ENCODE data around the gene CADPS2.

The CADPS2 gene

DNA sequence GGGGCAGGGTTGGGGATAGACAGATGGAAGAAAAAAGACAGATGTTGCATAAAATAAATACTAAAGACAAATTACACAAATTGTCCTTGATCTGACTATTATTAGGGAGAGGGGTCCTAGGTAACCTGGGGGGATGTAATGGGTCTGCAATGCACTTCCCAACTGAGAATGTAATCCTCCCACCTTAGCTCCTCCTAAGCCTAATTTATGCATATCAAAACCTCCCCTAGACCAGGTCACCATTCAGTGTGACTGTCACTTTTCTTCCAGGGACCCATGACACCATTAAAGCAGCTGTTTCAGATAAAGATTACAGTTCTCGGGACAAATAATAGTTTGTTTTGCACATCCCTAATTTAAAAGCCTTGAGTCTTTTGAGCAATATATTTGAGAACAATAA, 447.8 kb downstream of the CADPS2 start:
- Histone ChIP-seq H3K9ac (ENCODE audit: low read depth, low read length, poor library complexity) (no peak overlapping the region), H3K4me2 (ENCODE audit: insufficient read depth, low read length, poor library complexity, severe bottlenecking) (peak overlapping the region; percentile 42), H3K9me3 (replicated peaks in 1 of 2; ENCODE audit: control insufficient read depth in 2 of 2, insufficient read depth in 1 of 2, low read depth in 1 of 2, low read length in 2 of 2) (no peaks in the 10 kb centered on the region), H3K27ac (replicated peaks; ENCODE audit: low read length) (peak overlapping the region; percentile 88), H2BK12ac (ENCODE audit: low read length) (no peak overlapping the region), H2AK5ac (ENCODE audit: low read depth, low read length) (no peak overlapping the region), H3K14ac (ENCODE audit: low read length) (no peak overlapping the region), H3K4me1 (ENCODE audit: control insufficient read depth in 2 of 2, insufficient read depth in 1 of 2, low read depth in 1 of 2, low read length in 2 of 2) (peaks cover 14 to 25% of the 10 kb centered on the region in 2 donors), H2BK120ac (ENCODE audit: low read depth, low read length) (no peak overlapping the region), H3K4ac (ENCODE audit: low read length) (no peak overlapping the region), H4K8ac (ENCODE audit: low read depth, low read length) (no peak overlapping the region), H2BK15ac (ENCODE audit: low read length) (no peak overlapping the region), H3K79me1 (ENCODE audit: low read depth, low read length) (no peaks in the 10 kb centered on the region), H4K91ac (ENCODE audit: low read depth, low read length, poor library complexity) (no peak overlapping the region), H2AFZ (ENCODE audit: low read length) (peak overlapping the region; percentile 5), H3K18ac (ENCODE audit: low read length) (no peak overlapping the region), H3K27me3 (ENCODE audit: control insufficient read depth in 3 of 3, insufficient read depth in 3 of 3, low read depth in 1 of 3, low read length in 3 of 3) (no peaks in the 10 kb centered on the region), H3K36me3 (replicated peaks in 1 of 2; ENCODE audit: control insufficient read depth in 2 of 2, insufficient read depth in 2 of 2, low read length in 2 of 2) (no peaks in the 10 kb centered on the region), H3K23ac (ENCODE audit: low read depth, low read length, poor library complexity) (no peak overlapping the region), H2BK5ac (ENCODE audit: low read length) (no peak overlapping the region), H3K4me3 (ENCODE audit: low read length in 2 of 2) (no peak overlapping the region)
- WGBS, 2 donors (ENCODE audit: extremely low coverage in 2 of 2, insufficient read length in 2 of 2, insufficient replicate concordance in 1 of 2) = no CpG with 5 or more reads among the region's 1 CpG
- peak; percentile 32 for DNase-seq (ENCODE audit: low spot score)

DNA sequence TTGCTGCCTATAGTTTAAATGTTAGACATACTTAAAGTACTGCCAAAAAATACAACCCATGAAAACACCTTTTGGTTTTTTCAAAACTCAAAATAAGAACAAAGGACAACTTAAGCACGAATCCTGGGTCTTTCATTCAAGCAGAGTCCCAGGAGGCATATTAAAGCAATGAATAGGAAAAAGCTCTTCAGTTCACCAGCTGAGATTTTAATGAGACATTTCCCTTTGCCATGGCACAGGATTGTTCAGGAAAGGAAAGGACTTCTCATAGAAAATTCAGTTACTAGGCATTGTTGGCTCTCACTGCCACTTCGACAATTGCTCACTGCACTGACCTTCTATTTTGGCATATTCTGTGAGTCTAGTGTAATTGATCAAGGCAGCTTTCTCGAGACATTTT, 448.3 kb downstream of the CADPS2 start:
- H2BK15ac ChIP-seq (ENCODE audit: low read length) = no peak overlapping the region

DNA sequence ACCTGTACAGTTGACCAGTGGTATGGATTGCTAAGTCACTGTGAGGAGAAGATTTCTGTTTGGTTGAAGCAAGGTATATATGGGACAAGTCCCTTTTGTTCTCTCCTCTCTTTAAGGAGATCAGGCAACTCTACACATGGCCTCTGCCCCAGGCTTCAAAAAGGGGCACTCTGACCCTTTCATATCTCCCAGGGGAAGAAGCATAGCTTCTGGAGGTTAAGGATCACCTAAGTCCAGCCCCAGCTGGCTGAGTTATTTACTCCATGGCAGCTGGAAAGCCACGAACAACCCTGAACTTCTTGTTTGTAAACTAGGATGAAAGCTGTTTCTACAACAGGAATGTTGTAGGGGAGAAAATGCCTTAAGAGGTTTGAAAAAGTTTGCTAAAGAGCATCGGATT, 452.5 kb downstream of the CADPS2 start:
- Histone ChIP-seq H4K91ac (ENCODE audit: low read depth, low read length, poor library complexity) (no peak overlapping the region), H2BK12ac (ENCODE audit: low read length) (no peak overlapping the region), H4K8ac (ENCODE audit: low read depth, low read length) (no peak overlapping the region), H3K9me3 (replicated peaks in 1 of 2; ENCODE audit: control insufficient read depth in 2 of 2, insufficient read depth in 1 of 2, low read depth in 1 of 2, low read length in 2 of 2) (no peaks in the 10 kb centered on the region), H2AK5ac (ENCODE audit: low read depth, low read length) (no peak overlapping the region), H3K4ac (ENCODE audit: low read length) (no peak overlapping the region), H3K4me3 (ENCODE audit: low read length in 2 of 2) (no peak overlapping the region), H3K9ac (ENCODE audit: low read depth, low read length, poor library complexity) (no peak overlapping the region), H3K18ac (ENCODE audit: low read length) (no peak overlapping the region), H2BK5ac (ENCODE audit: low read length) (no peak overlapping the region), H3K27ac (replicated peaks; ENCODE audit: low read length) (peak overlapping the region; percentile 30), H3K4me1 (ENCODE audit: control insufficient read depth in 2 of 2, insufficient read depth in 1 of 2, low read depth in 1 of 2, low read length in 2 of 2) (peaks cover 17 to 35% of the 10 kb centered on the region in 2 donors), H3K79me1 (ENCODE audit: low read depth, low read length) (no peaks in the 10 kb centered on the region), H3K4me2 (ENCODE audit: insufficient read depth, low read length, poor library complexity, severe bottlenecking) (no peak overlapping the region), H2BK15ac (ENCODE audit: low read length) (no peak overlapping the region), H3K36me3 (replicated peaks in 1 of 2; ENCODE audit: control insufficient read depth in 2 of 2, insufficient read depth in 2 of 2, low read length in 2 of 2) (no peaks in the 10 kb centered on the region), H2AFZ (ENCODE audit: low read length) (no peak overlapping the region), H3K23ac (ENCODE audit: low read depth, low read length, poor library complexity) (no peak overlapping the region), H2BK120ac (ENCODE audit: low read depth, low read length) (no peak overlapping the region), H3K27me3 (ENCODE audit: control insufficient read depth in 3 of 3, insufficient read depth in 3 of 3, low read depth in 1 of 3, low read length in 3 of 3) (no peaks in the 10 kb centered on the region), H3K14ac (ENCODE audit: low read length) (no peak overlapping the region)
- no CpG with 5 or more reads among the region's 2 CpGs for WGBS, 2 donors (ENCODE audit: extremely low coverage in 2 of 2, insufficient read length in 2 of 2, insufficient replicate concordance in 1 of 2)
- DNase-seq (ENCODE audit: low spot score) = no peak

More for the DNA sequence above, 448.3 kb downstream of the CADPS2 start:
- Histone ChIP-seq H2AFZ (ENCODE audit: low read length) (peak overlapping the region; percentile 5), H2AK5ac (ENCODE audit: low read depth, low read length) (no peak overlapping the region), H3K4ac (ENCODE audit: low read length) (no peak overlapping the region), H3K79me1 (ENCODE audit: low read depth, low read length) (no peaks in the 10 kb centered on the region), H3K9me3 (replicated peaks in 1 of 2; ENCODE audit: control insufficient read depth in 2 of 2, insufficient read depth in 1 of 2, low read depth in 1 of 2, low read length in 2 of 2) (no peaks in the 10 kb centered on the region), H3K23ac (ENCODE audit: low read depth, low read length, poor library complexity) (no peak overlapping the region), H3K27ac (replicated peaks; ENCODE audit: low read length) (peak overlapping the region; percentile 88), H3K4me2 (ENCODE audit: insufficient read depth, low read length, poor library complexity, severe bottlenecking) (peak overlapping the region; percentile 42), H3K27me3 (ENCODE audit: control insufficient read depth in 3 of 3, insufficient read depth in 3 of 3, low read depth in 1 of 3, low read length in 3 of 3) (no peaks in the 10 kb centered on the region), H3K9ac (ENCODE audit: low read depth, low read length, poor library complexity) (no peak overlapping the region), H3K14ac (ENCODE audit: low read length) (no peak overlapping the region), H2BK120ac (ENCODE audit: low read depth, low read length) (no peak overlapping the region), H3K18ac (ENCODE audit: low read length) (no peak overlapping the region), H4K91ac (ENCODE audit: low read depth, low read length, poor library complexity) (no peak overlapping the region), H2BK5ac (ENCODE audit: low read length) (no peak overlapping the region), H3K4me3 (ENCODE audit: low read length in 2 of 2) (no peak overlapping the region), H3K36me3 (replicated peaks in 1 of 2; ENCODE audit: control insufficient read depth in 2 of 2, insufficient read depth in 2 of 2, low read length in 2 of 2) (no peaks in the 10 kb centered on the region), H3K4me1 (ENCODE audit: control insufficient read depth in 2 of 2, insufficient read depth in 1 of 2, low read depth in 1 of 2, low read length in 2 of 2) (peaks cover 15 to 25% of the 10 kb centered on the region in 2 donors), H4K8ac (ENCODE audit: low read depth, low read length) (no peak overlapping the region), H2BK12ac (ENCODE audit: low read length) (no peak overlapping the region)
- DNase-seq (ENCODE audit: low spot score) = peak; percentile 50
- no CpG with 5 or more reads among the region's 3 CpGs for WGBS, 2 donors (ENCODE audit: extremely low coverage in 2 of 2, insufficient read length in 2 of 2, insufficient replicate concordance in 1 of 2)

DNA sequence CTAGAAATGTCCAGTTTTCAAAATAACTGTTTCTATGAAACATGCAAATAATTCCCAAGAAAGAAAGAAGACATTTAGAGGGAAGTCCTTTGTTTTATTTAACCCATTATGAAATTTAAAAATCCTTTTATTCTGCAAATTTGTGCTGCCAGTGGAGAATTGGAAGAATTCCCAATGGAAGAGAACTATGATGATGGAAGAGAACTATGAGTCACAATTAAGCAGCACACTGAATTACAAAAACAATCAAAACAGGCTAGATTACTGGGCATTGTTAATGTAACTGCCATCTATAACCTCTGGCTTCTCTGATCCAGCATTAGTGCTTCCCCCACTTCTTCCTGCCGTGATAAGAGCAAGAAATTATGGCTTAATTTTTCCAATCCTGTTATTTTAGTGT, 455.6 kb downstream of the CADPS2 start:
- H3K79me1 ChIP-seq (ENCODE audit: low read depth, low read length) = no peaks in the 10 kb centered on the region
- DNase-seq (ENCODE audit: low spot score) = no peak
- no peak overlapping the region for H2AK5ac ChIP-seq (ENCODE audit: low read depth, low read length)

More for the DNA sequence above, 455.6 kb downstream of the CADPS2 start:
- Histone ChIP-seq H3K4ac (ENCODE audit: low read length) (no peak overlapping the region), H3K27me3 (ENCODE audit: control insufficient read depth in 3 of 3, insufficient read depth in 3 of 3, low read depth in 1 of 3, low read length in 3 of 3) (no peaks in the 10 kb centered on the region), H2BK120ac (ENCODE audit: low read depth, low read length) (no peak overlapping the region), H2AFZ (ENCODE audit: low read length) (peak overlapping the region; percentile 45), H3K36me3 (replicated peaks in 1 of 2; ENCODE audit: control insufficient read depth in 2 of 2, insufficient read depth in 2 of 2, low read length in 2 of 2) (no peaks in the 10 kb centered on the region), H4K8ac (ENCODE audit: low read depth, low read length) (no peak overlapping the region), H3K23ac (ENCODE audit: low read depth, low read length, poor library complexity) (no peak overlapping the region), H3K4me2 (ENCODE audit: insufficient read depth, low read length, poor library complexity, severe bottlenecking) (no peak overlapping the region), H3K9ac (ENCODE audit: low read depth, low read length, poor library complexity) (no peak overlapping the region), H3K27ac (replicated peaks; ENCODE audit: low read length) (no peak overlapping the region), H3K9me3 (replicated peaks in 1 of 2; ENCODE audit: control insufficient read depth in 2 of 2, insufficient read depth in 1 of 2, low read depth in 1 of 2, low read length in 2 of 2) (no peaks in the 10 kb centered on the region), H3K4me3 (ENCODE audit: low read length in 2 of 2) (no peak overlapping the region), H4K91ac (ENCODE audit: low read depth, low read length, poor library complexity) (no peak overlapping the region), H3K18ac (ENCODE audit: low read length) (no peak overlapping the region), H2BK5ac (ENCODE audit: low read length) (no peak overlapping the region), H3K4me1 (ENCODE audit: control insufficient read depth in 2 of 2, insufficient read depth in 1 of 2, low read depth in 1 of 2, low read length in 2 of 2) (peaks cover 16 to 22% of the 10 kb centered on the region in 2 donors), H2BK15ac (ENCODE audit: low read length) (no peak overlapping the region), H2BK12ac (ENCODE audit: low read length) (peak overlapping the region; percentile 22), H3K14ac (ENCODE audit: low read length) (no peak overlapping the region)
- no CpG with 5 or more reads among the region's 1 CpG for WGBS, 2 donors (ENCODE audit: extremely low coverage in 2 of 2, insufficient read length in 2 of 2, insufficient replicate concordance in 1 of 2)
